GM12801 (cell line): Measurements from ENCODE around the gene NAPA.

Experiments used
- TF ChIP-seq, protein P1 (sequence below): IDR thresholded peaks from one replicate; pipeline ENCODE4 v1.5.1; 2011; ENCODE audit warnings: control low read depth; ENCODE audit not compliant: insufficient read length; ENCODE audit errors: extremely low read depth

The NAPA gene

GRCh38 chr19:47538812-47539211 is 23.9 kb upstream of the NAPA start:
- TF ChIP-seq, protein P1, sequence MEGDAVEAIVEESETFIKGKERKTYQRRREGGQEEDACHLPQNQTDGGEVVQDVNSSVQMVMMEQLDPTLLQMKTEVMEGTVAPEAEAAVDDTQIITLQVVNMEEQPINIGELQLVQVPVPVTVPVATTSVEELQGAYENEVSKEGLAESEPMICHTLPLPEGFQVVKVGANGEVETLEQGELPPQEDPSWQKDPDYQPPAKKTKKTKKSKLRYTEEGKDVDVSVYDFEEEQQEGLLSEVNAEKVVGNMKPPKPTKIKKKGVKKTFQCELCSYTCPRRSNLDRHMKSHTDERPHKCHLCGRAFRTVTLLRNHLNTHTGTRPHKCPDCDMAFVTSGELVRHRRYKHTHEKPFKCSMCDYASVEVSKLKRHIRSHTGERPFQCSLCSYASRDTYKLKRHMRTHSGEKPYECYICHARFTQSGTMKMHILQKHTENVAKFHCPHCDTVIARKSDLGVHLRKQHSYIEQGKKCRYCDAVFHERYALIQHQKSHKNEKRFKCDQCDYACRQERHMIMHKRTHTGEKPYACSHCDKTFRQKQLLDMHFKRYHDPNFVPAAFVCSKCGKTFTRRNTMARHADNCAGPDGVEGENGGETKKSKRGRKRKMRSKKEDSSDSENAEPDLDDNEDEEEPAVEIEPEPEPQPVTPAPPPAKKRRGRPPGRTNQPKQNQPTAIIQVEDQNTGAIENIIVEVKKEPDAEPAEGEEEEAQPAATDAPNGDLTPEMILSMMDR, result no peak

DNA sequence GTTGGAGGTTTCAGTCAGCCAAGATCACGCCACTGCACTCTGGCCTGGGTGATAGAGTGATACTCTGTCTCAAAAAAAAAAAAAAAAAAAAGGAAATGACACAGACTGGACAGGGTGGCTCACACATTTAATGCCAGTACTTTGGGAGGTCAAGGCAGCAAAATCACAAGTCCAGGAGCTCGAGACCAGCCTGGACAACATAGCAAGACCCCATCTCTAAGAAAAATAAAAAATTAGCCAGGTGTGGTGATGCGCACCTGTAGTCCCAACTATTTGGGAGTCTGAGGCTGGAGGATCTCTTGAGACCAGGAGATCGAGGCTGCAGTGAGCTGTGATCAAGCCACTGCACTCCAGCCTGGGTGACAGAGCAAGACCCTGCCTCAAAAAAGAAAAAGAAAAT is 22.6 kb upstream of the NAPA start:
- TF ChIP-seq, protein P1, result no peak

- TF ChIP-seq, protein P1, result no peak
Measured at GRCh38 chr19:47534628-47535027, 19.8 kb upstream of the NAPA start.

- TF ChIP-seq, protein P1, result no peak
Measured at GRCh38 chr19:47531640-47532387, 17.0 kb upstream of the NAPA start.

DNA sequence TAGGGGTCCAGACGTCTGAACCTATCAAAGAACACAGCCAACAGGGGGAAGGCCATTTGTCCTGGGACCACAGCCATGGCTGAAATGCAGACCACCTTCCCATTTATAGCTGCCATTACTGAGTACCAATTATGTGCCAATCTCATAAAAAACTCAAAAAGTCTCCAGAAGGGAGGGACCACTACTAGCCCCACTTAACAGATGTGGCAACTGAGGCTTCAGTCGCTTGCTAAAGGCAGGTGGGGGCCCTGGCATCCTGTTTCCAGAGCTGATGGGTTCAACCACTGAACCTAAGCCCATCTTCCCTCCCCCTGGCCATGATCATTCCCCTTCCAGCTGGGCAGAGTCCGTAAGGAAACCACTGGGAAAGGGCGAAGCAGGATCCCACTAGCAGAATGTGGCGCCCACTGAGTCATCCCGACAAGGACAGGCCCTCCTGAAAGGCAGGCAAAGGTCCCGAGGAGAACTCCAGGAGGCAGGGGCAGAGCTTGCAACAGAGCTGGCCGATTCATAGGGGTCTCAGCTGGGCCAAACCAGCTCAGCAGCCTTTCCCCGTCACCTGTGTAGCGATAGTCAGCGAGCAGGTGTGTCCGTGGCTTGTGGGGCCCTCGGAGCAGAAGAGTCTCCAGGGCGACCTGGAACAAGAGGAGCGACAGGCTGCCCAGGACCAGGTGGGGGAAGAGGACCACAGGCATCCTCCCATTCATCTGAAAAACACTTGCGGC is 14.3 kb upstream of the NAPA start:
- TF ChIP-seq, protein P1, result no peak

GRCh38 chr19:47526798-47527197 is 11.9 kb upstream of the NAPA start:
- TF ChIP-seq, protein P1, result no peak

DNA sequence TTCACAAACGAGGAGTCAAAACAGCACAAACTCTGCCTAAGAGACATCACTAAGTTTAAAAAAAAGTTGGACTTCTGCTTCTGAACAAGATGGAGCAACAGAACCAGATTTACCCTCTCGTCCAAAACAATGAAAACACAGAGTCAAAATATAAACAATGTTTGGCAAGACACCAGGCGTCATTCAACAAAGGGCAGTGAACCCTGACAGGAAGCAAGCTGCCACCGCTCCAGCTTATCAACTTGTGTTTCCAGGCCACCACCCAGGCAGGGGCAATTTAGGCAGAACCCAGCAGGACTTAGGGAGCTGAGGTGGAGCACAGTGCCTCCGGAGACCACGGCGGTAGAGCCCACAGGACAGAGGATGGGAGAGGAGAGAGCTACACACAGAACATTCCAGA is 8.6 kb upstream of the NAPA start:
- TF ChIP-seq, protein P1, result no peak
